Ascending aorta (tissue), 2 donors: Measurements from ENCODE around the gene ST7. TPM values are rescaled to one million over a fixed set of nuclear protein-coding genes. Genes with fewer than 3 reads are reported as not detected.

Experiments used
- DNase-seq, 2 donors: peaks; one replicate each; pipeline ENCODE4 v3.0.0-alpha.2; 2019; ENCODE audit warnings: low spot score in 2 of 2
- H3K27ac ChIP-seq, 2 donors: fragments of 200-600 bp; sonication (generic); one replicate each; pipeline ENCODE4 v1.5.1; 2016 to 2017; ENCODE audit warnings: mild to moderate bottlenecking in 1 of 2
- H3K27me3 ChIP-seq: fragments of 200-600 bp; sonication (generic); one replicate; pipeline ENCODE4 v1.5.1; 2017
- H3K36me3 ChIP-seq, 2 donors: fragments of 200-600 bp; sonication (generic); one replicate each; pipeline ENCODE4 v1.5.1; 2016
- H3K4me1 ChIP-seq, 2 donors: fragments of 200-600 bp; sonication (generic); one replicate each; pipeline ENCODE4 v1.5.1; 2016 to 2017; ENCODE audit warnings: mild to moderate bottlenecking in 1 of 2
- H3K4me3 ChIP-seq, 2 donors: fragments of 200-600 bp; sonication (generic); one replicate each; pipeline ENCODE4 v1.5.1; 2016 to 2017; ENCODE audit warnings: mild to moderate bottlenecking in 1 of 2
- H3K9me3 ChIP-seq, 2 donors: fragments of 200-600 bp; sonication (generic); one replicate each; pipeline ENCODE4 v1.5.1; 2016
- CTCF ChIP-seq, 3 experiments: fragments of 200-600 bp in 2 of 3; fragments of 450-650 bp in 1 of 3; sonication (generic) in 2 of 3; IDR thresholded peaks; one replicate each; pipeline ENCODE4 v1.5.1; 2016 to 2019; ENCODE audit warnings: antibody characterized with exemption in 3 of 3, mild to moderate bottlenecking in 1 of 3, moderate library complexity in 1 of 3
- intact Hi-C: fragments of 100-400 bp; cut with DNase I; formaldehyde crosslinking; loops from one replicate; pipeline ENCODE4 v1.15.1; 2023
- total RNA-seq: library from RNA; depleted of rRNA; stranded (reverse); fragments of >200 nt; gene quantifications from one replicate; pipeline ENCODE4 v1.1.0, GENCODE V29; 2016

Gene ST7
- total RNA-seq, 1 donor from 2014 or later, result 19.2 TPM

DNA sequence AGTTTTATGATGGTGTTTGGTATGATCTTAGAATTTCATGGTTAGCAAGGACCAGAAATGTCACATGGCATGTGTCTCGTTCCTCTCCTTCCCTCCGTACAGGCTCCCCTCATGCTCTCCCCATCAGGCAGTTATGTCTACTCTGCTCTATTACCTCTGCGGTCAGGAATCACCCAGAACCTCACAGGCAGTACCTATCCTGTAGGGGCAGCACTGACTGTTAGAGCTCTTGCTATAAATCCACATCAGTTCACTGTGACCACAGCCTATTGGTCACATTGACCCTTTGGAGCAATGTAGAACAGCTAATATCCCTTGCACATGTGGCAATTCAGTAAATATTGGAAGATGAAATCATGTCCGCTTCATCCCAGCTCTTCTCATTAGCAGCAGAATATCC is 217.8 kb downstream of the ST7 start:
- Histone ChIP-seq H3K27me3 (no peaks in the 10 kb centered on the region), H3K27ac (peak overlapping the region; percentile 67 to 78), H3K4me3 (no peak overlapping the region), H3K9me3 (no peaks in the 10 kb centered on the region), H3K36me3 (peaks cover 0 to 31% of the 10 kb centered on the region in 2 donors), H3K4me1 (peaks cover 0 to 16% of the 10 kb centered on the region in 2 donors)
- intact Hi-C loops, result no loop called here
- TF ChIP-seq CTCF (IDR thresholded peaks at IDR 0.05), result no peak
- DNase-seq, result no peak

DNA sequence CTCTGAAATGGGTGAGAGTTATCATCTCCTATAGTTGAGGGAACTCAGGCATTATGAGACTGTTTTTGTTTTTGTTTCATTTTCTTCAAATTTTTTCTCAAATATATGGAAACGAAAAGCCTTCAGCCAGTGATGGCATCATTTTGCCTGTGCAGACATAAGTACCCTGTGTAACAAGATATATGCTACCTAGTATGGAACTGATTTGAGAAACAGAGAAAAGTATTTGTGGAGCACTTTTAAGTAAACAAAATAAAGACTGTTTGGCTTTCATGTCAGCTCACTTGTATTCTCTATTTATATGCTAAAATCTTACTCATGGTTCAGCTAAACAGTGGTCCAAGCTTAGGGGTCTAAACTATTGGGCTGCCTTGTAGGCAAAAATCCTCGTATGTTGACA is 219.0 kb downstream of the ST7 start:
- intact Hi-C loops, result no loop called here
- DNase-seq, result no peak
- Histone ChIP-seq H3K27ac (no peak overlapping the region), H3K36me3 (peaks cover 0 to 31% of the 10 kb centered on the region in 2 donors), H3K4me3 (no peak overlapping the region), H3K4me1 (peaks cover 0 to 16% of the 10 kb centered on the region in 2 donors), H3K9me3 (no peaks in the 10 kb centered on the region), H3K27me3 (no peaks in the 10 kb centered on the region)
- TF ChIP-seq CTCF (IDR thresholded peaks at IDR 0.05), result no peak

GRCh38 chr7:117173035-117173770 is 219.9 kb downstream of the ST7 start:
- Histone ChIP-seq H3K36me3 (peaks cover 0 to 31% of the 10 kb centered on the region in 2 donors), H3K4me1 (peaks cover 0 to 16% of the 10 kb centered on the region in 2 donors), H3K9me3 (no peaks in the 10 kb centered on the region), H3K27ac (no peak overlapping the region), H3K4me3 (no peak overlapping the region), H3K27me3 (no peaks in the 10 kb centered on the region)
- no peak for DNase-seq
- intact Hi-C loops, result no loop called here
- TF ChIP-seq CTCF (IDR thresholded peaks at IDR 0.05), result no peak

- no peak for DNase-seq
- Histone ChIP-seq H3K27ac (no peak overlapping the region), H3K4me3 (no peak overlapping the region), H3K36me3 (peaks cover 0 to 28% of the 10 kb centered on the region in 2 donors), H3K4me1 (peaks cover 0 to 6% of the 10 kb centered on the region in 2 donors), H3K9me3 (no peaks in the 10 kb centered on the region), H3K27me3 (no peaks in the 10 kb centered on the region)
- intact Hi-C loops, result no loop called here
- no peak for TF ChIP-seq CTCF (IDR thresholded peaks at IDR 0.05)
These were observed 222.9 kb downstream of the ST7 start for GRCh38 chr7:117176206-117176605.

GRCh38 chr7:117178600-117178999 is 225.3 kb downstream of the ST7 start:
- no peak overlapping the region for H3K27ac ChIP-seq
- no peaks in the 10 kb centered on the region for H3K27me3 ChIP-seq
- intact Hi-C loops, result no loop called here
- H3K36me3 ChIP-seq, result peaks cover 0 to 11% of the 10 kb centered on the region in 2 donors
- TF ChIP-seq CTCF (IDR thresholded peaks at IDR 0.05), result no peak
- no peaks in the 10 kb centered on the region for H3K9me3 ChIP-seq
- H3K4me3 ChIP-seq, result no peak overlapping the region
- no peak for DNase-seq
- no peaks in the 10 kb centered on the region for H3K4me1 ChIP-seq
